ENCODE measurements around the gene CPM. TPM values are rescaled to one million over a fixed set of nuclear protein-coding genes. Genes with fewer than 3 reads are reported as not detected.

Gene CPM
- total RNA-seq, 4 donors from 2014 or later = 59.0 to 120 (median 79.7) TPM

- no peaks in the 10 kb centered on the region for H3K9me3 ChIP-seq
- H3K27me3 ChIP-seq = no peaks in the 10 kb centered on the region
- H3K4me1 ChIP-seq = no peaks in the 10 kb centered on the region
- no peak for DNase-seq (ENCODE audit: low spot score in 2 of 2)
- H3K36me3 ChIP-seq = no peaks in the 10 kb centered on the region
- H3K27ac ChIP-seq = no peak overlapping the region
- TF ChIP-seq EP300 (IDR thresholded peaks at IDR 0.05) (no peak), CTCF (IDR thresholded peaks at IDR 0.05) (no peak), POLR2A (IDR thresholded peaks at IDR 0.05) (no peak), POLR2AphosphoS5 (IDR thresholded peaks at IDR 0.05) (no peak)
- H3K4me3 ChIP-seq = no peak overlapping the region
- 96% methylated on average over 8 of the region's 8 CpGs for WGBS
Measured at GRCh38 chr12:68855771-68856170, 77.2 kb downstream of the CPM start.

- WGBS = 91% methylated on average over 3 of the region's 3 CpGs
- no peak overlapping the region for H3K4me3 ChIP-seq
- no peaks in the 10 kb centered on the region for H3K9me3 ChIP-seq
- no peaks in the 10 kb centered on the region for H3K4me1 ChIP-seq
- no peak for TF ChIP-seq CTCF (IDR thresholded peaks at IDR 0.05)
- no peak for TF ChIP-seq POLR2AphosphoS5 (IDR thresholded peaks at IDR 0.05)
- TF ChIP-seq POLR2A (IDR thresholded peaks at IDR 0.05) = no peak
- no peak for TF ChIP-seq EP300 (IDR thresholded peaks at IDR 0.05)
- DNase-seq (ENCODE audit: low spot score in 2 of 2) = no peak
- no peak overlapping the region for H3K27ac ChIP-seq
- no peaks in the 10 kb centered on the region for H3K36me3 ChIP-seq
- no peaks in the 10 kb centered on the region for H3K27me3 ChIP-seq
Measured at GRCh38 chr12:68855111-68855510, 77.9 kb downstream of the CPM start.

GRCh38 chr12:68854554-68854953 lies 78.4 kb downstream of the CPM start:
- WGBS = 93% methylated on average over 3 of the region's 3 CpGs
- DNase-seq (ENCODE audit: low spot score in 2 of 2) = no peak

GRCh38 chr12:68854078-68854468 lies 78.9 kb downstream of the CPM start:
- no peaks in the 10 kb centered on the region for H3K4me1 ChIP-seq
- no peaks in the 10 kb centered on the region for H3K9me3 ChIP-seq
- H3K27me3 ChIP-seq = no peaks in the 10 kb centered on the region
- DNase-seq (ENCODE audit: low spot score in 2 of 2) = no peak
- 80% methylated on average over 2 of the region's 2 CpGs for WGBS
- no peaks in the 10 kb centered on the region for H3K36me3 ChIP-seq
- H3K4me3 ChIP-seq = no peak overlapping the region
- H3K27ac ChIP-seq = no peak overlapping the region
- no peak for TF ChIP-seq CTCF (IDR thresholded peaks at IDR 0.05)
- no peak for TF ChIP-seq EP300 (IDR thresholded peaks at IDR 0.05)
- TF ChIP-seq POLR2AphosphoS5 (IDR thresholded peaks at IDR 0.05) = no peak
- no peak for TF ChIP-seq POLR2A (IDR thresholded peaks at IDR 0.05)

More at GRCh38 chr12:68854554-68854953, 78.4 kb downstream of the CPM start:
- TF ChIP-seq POLR2A (IDR thresholded peaks at IDR 0.05) = no peak
- TF ChIP-seq POLR2AphosphoS5 (IDR thresholded peaks at IDR 0.05) = no peak
- no peak for TF ChIP-seq CTCF (IDR thresholded peaks at IDR 0.05)
- TF ChIP-seq EP300 (IDR thresholded peaks at IDR 0.05) = no peak
- H3K27ac ChIP-seq = no peak overlapping the region
- no peaks in the 10 kb centered on the region for H3K36me3 ChIP-seq
- no peaks in the 10 kb centered on the region for H3K4me1 ChIP-seq
- no peaks in the 10 kb centered on the region for H3K27me3 ChIP-seq
- no peak overlapping the region for H3K4me3 ChIP-seq
- no peaks in the 10 kb centered on the region for H3K9me3 ChIP-seq

- no peaks in the 10 kb centered on the region for H3K4me1 ChIP-seq
- no peak for DNase-seq (ENCODE audit: low spot score in 2 of 2)
- TF ChIP-seq POLR2AphosphoS5 (IDR thresholded peaks at IDR 0.05) (no peak), CTCF (IDR thresholded peaks at IDR 0.05) (no peak), EP300 (IDR thresholded peaks at IDR 0.05) (no peak), POLR2A (IDR thresholded peaks at IDR 0.05) (no peak)
- 85% methylated on average over 3 of the region's 3 CpGs for WGBS
- H3K9me3 ChIP-seq = no peaks in the 10 kb centered on the region
- H3K36me3 ChIP-seq = no peaks in the 10 kb centered on the region
- no peak overlapping the region for H3K4me3 ChIP-seq
- H3K27me3 ChIP-seq = no peaks in the 10 kb centered on the region
- no peak overlapping the region for H3K27ac ChIP-seq
Measured at GRCh38 chr12:68853396-68854077, 79.4 kb downstream of the CPM start.
